ENCODE data around the gene OR6C3.
"Not testable (repeated sequence)": the region's sequence is repeated elsewhere in the genome, so short reads cannot be mapped to it uniquely, and the experiment has no call there.

Gene OR6C3

GRCh38 chr12:55330446-55330845, at the start of gene OR6C3:
Gene OR6C3, plus strand, starts transcription at chr12:55330746. Its CDS starts 955 bp downstream, at chr12:55331701.
- FAIRE-seq (no peak), DNase-seq (ENCODE audit: insufficient read length, low spot score) (no peak)

GRCh38 chr12:55280991-55281390, 49.6 kb upstream of the OR6C3 start:
- FAIRE-seq: no peak

GRCh38 chr12:55289999-55290398, 40.5 kb upstream of the OR6C3 start:
- FAIRE-seq (no peak), DNase-seq (ENCODE audit: insufficient read length, low spot score) (no peak)

More at GRCh38 chr12:55280991-55281390, 49.6 kb upstream of the OR6C3 start:
- no peak for DNase-seq (ENCODE audit: insufficient read length, low spot score)

- FAIRE-seq: no peak
- no peak for DNase-seq (ENCODE audit: insufficient read length, low spot score)
These were observed 34.1 kb upstream of the OR6C3 start, which contains the start of gene OR6C6 for GRCh38 chr12:55296469-55296868. Gene OR6C6, minus strand, starts transcription at chr12:55296569. Its CDS starts 1,337 bp downstream, at chr12:55295232.

GRCh38 chr12:55314043-55314442, 16.5 kb upstream of the OR6C3 start, which contains the start of gene OR6C1:
Gene OR6C1, plus strand, starts transcription at chr12:55314343. Its CDS starts 6,257 bp downstream, at chr12:55320600.
- DNase-seq (ENCODE audit: insufficient read length, low spot score): no peak
- no peak for FAIRE-seq

GRCh38 chr12:55320201-55320600, 10.3 kb upstream of the OR6C3 start:
- DNase-seq (ENCODE audit: insufficient read length, low spot score) (no peak), FAIRE-seq (no peak)

- FAIRE-seq; DNase-seq (ENCODE audit: insufficient read length, low spot score): not testable (repeated sequence)
These were observed 4.7 kb upstream of the OR6C3 start for GRCh38 chr12:55325801-55326200.

GRCh38 chr12:55336002-55336401, 5.5 kb downstream of the OR6C3 start:
- DNase-seq (ENCODE audit: insufficient read length, low spot score): no peak
- FAIRE-seq: no peak

- not testable (repeated sequence) for DNase-seq (ENCODE audit: insufficient read length, low spot score); FAIRE-seq
These were observed 24.8 kb downstream of the OR6C3 start for GRCh38 chr12:55355338-55355737.

- FAIRE-seq: no peak
- DNase-seq (ENCODE audit: insufficient read length, low spot score): no peak
These were observed 32.1 kb downstream of the OR6C3 start, which contains the start of gene OR6C75 for GRCh38 chr12:55362675-55363074. Gene OR6C75, plus strand, starts transcription at chr12:55362975. Its CDS starts 2,136 bp downstream, at chr12:55365111.

GRCh38 chr12:55365086-55365485, 34.5 kb downstream of the OR6C3 start:
- FAIRE-seq: no peak
- DNase-seq (ENCODE audit: insufficient read length, low spot score): no peak

GRCh38 chr12:55372521-55372920, 42.0 kb downstream of the OR6C3 start:
- FAIRE-seq: no peak
- no peak for DNase-seq (ENCODE audit: insufficient read length, low spot score)
